Measurements from ENCODE around the gene CHGA.

Gene CHGA

GRCh38 chr14:92964124-92965109, 41.5 kb downstream of the CHGA start:
- Mint-ChIP-seq H3K4me3 (no peak overlapping the region), H3K27me3 (no peaks in the 10 kb centered on the region), H3K27ac (peak overlapping the region; percentile 61), H3K9me3 (peaks cover 4% of the 10 kb centered on the region), H3K4me1 (ENCODE audit: low read depth) (peaks cover 14% of the 10 kb centered on the region), H3K36me3 (ENCODE audit: low read depth) (peaks cover 20% of the 10 kb centered on the region)
- DNase-seq: no peak

GRCh38 chr14:92965281-92965680, 42.3 kb downstream of the CHGA start:
- H3K27ac Mint-ChIP-seq: peak overlapping the region; percentile 35
- no peaks in the 10 kb centered on the region for H3K27me3 Mint-ChIP-seq
- no peak for DNase-seq
- no peak overlapping the region for H3K4me3 Mint-ChIP-seq
- peaks cover 19% of the 10 kb centered on the region for H3K36me3 Mint-ChIP-seq (ENCODE audit: low read depth)
- peaks cover 14% of the 10 kb centered on the region for H3K4me1 Mint-ChIP-seq (ENCODE audit: low read depth)
- H3K9me3 Mint-ChIP-seq: peaks cover 4% of the 10 kb centered on the region

- Mint-ChIP-seq H3K4me3 (no peak overlapping the region), H3K27ac (no peak overlapping the region), H3K27me3 (no peaks in the 10 kb centered on the region), H3K36me3 (ENCODE audit: low read depth) (peaks cover 8% of the 10 kb centered on the region), H3K9me3 (peaks cover 4% of the 10 kb centered on the region), H3K4me1 (ENCODE audit: low read depth) (peaks cover 17% of the 10 kb centered on the region)
- DNase-seq: no peak
Observed at GRCh38 chr14:92967346-92967926, 44.5 kb downstream of the CHGA start.

GRCh38 chr14:92968291-92969020, 45.5 kb downstream of the CHGA start:
- no peak overlapping the region for H3K27ac Mint-ChIP-seq
- DNase-seq: no peak

GRCh38 chr14:92969430-92969829, 46.5 kb downstream of the CHGA start:
- no peaks in the 10 kb centered on the region for H3K27me3 Mint-ChIP-seq
- no peak for DNase-seq
- H3K4me3 Mint-ChIP-seq: no peak overlapping the region
- peaks cover 18% of the 10 kb centered on the region for H3K4me1 Mint-ChIP-seq (ENCODE audit: low read depth)
- peaks cover 4% of the 10 kb centered on the region for H3K9me3 Mint-ChIP-seq
- peaks cover 18% of the 10 kb centered on the region for H3K36me3 Mint-ChIP-seq (ENCODE audit: low read depth)
- no peak overlapping the region for H3K27ac Mint-ChIP-seq

More at GRCh38 chr14:92968291-92969020, 45.5 kb downstream of the CHGA start:
- Mint-ChIP-seq H3K4me3 (no peak overlapping the region), H3K4me1 (ENCODE audit: low read depth) (peaks cover 18% of the 10 kb centered on the region), H3K27me3 (no peaks in the 10 kb centered on the region), H3K9me3 (peaks cover 4% of the 10 kb centered on the region), H3K36me3 (ENCODE audit: low read depth) (peaks cover 15% of the 10 kb centered on the region)

- Mint-ChIP-seq H3K27ac (no peak overlapping the region), H3K4me3 (no peak overlapping the region), H3K9me3 (peaks cover 4% of the 10 kb centered on the region), H3K36me3 (ENCODE audit: low read depth) (peaks cover 21% of the 10 kb centered on the region), H3K27me3 (no peaks in the 10 kb centered on the region), H3K4me1 (ENCODE audit: low read depth) (peaks cover 18% of the 10 kb centered on the region)
- DNase-seq: no peak
Observed at GRCh38 chr14:92969871-92970270, 46.9 kb downstream of the CHGA start.

- Mint-ChIP-seq H3K27ac (no peak overlapping the region), H3K36me3 (ENCODE audit: low read depth) (peaks cover 24% of the 10 kb centered on the region), H3K9me3 (peaks cover 4% of the 10 kb centered on the region), H3K4me3 (no peak overlapping the region), H3K4me1 (ENCODE audit: low read depth) (peaks cover 17% of the 10 kb centered on the region), H3K27me3 (no peaks in the 10 kb centered on the region)
- DNase-seq: no peak
Observed at GRCh38 chr14:92970271-92970670, 47.3 kb downstream of the CHGA start.

GRCh38 chr14:92971601-92972180, 48.7 kb downstream of the CHGA start:
- Mint-ChIP-seq H3K4me3 (no peak overlapping the region), H3K36me3 (ENCODE audit: low read depth) (peaks cover 38% of the 10 kb centered on the region), H3K9me3 (peaks cover 12% of the 10 kb centered on the region), H3K27me3 (no peaks in the 10 kb centered on the region), H3K27ac (peak overlapping the region; percentile 33), H3K4me1 (ENCODE audit: low read depth) (peaks cover 13% of the 10 kb centered on the region)
- DNase-seq: no peak

- H3K27ac Mint-ChIP-seq: no peak overlapping the region
- no peak overlapping the region for H3K4me3 Mint-ChIP-seq
- peaks cover 22% of the 10 kb centered on the region for H3K9me3 Mint-ChIP-seq
- DNase-seq: peak; percentile 44
- H3K36me3 Mint-ChIP-seq (ENCODE audit: low read depth): peaks cover 50% of the 10 kb centered on the region
- H3K27me3 Mint-ChIP-seq: no peaks in the 10 kb centered on the region
- peaks cover 4% of the 10 kb centered on the region for H3K4me1 Mint-ChIP-seq (ENCODE audit: low read depth)
Observed at GRCh38 chr14:92973261-92973797, 50.4 kb downstream of the CHGA start.

- no peak for DNase-seq
- Mint-ChIP-seq H3K9me3 (peaks cover 23% of the 10 kb centered on the region), H3K4me3 (no peak overlapping the region), H3K27me3 (no peaks in the 10 kb centered on the region), H3K27ac (no peak overlapping the region), H3K4me1 (ENCODE audit: low read depth) (peaks cover 4% of the 10 kb centered on the region), H3K36me3 (ENCODE audit: low read depth) (peaks cover 56% of the 10 kb centered on the region)
Observed at GRCh38 chr14:92973798-92974372, 50.9 kb downstream of the CHGA start.

- H3K4me3 Mint-ChIP-seq: no peak overlapping the region
- no peak for DNase-seq
- no peak overlapping the region for H3K27ac Mint-ChIP-seq
- peaks cover 30% of the 10 kb centered on the region for H3K9me3 Mint-ChIP-seq
- H3K4me1 Mint-ChIP-seq (ENCODE audit: low read depth): peaks cover 4% of the 10 kb centered on the region
- H3K36me3 Mint-ChIP-seq (ENCODE audit: low read depth): peaks cover 63% of the 10 kb centered on the region
- H3K27me3 Mint-ChIP-seq: no peaks in the 10 kb centered on the region
Observed at GRCh38 chr14:92974541-92975345, 51.8 kb downstream of the CHGA start.

- Mint-ChIP-seq H3K36me3 (ENCODE audit: low read depth) (peaks cover 75% of the 10 kb centered on the region), H3K4me3 (no peak overlapping the region), H3K9me3 (peaks cover 35% of the 10 kb centered on the region), H3K27me3 (no peaks in the 10 kb centered on the region), H3K4me1 (ENCODE audit: low read depth) (peaks cover 4% of the 10 kb centered on the region), H3K27ac (no peak overlapping the region)
- DNase-seq: no peak
Observed at GRCh38 chr14:92976268-92976667, 53.3 kb downstream of the CHGA start.

Data from activated T-cell treated with anti-CD3 and anti-CD28 coated beads, Interleukin-2, amount 50 U/mL, for 24 hours (primary cell).